Measurements from ENCODE around the gene USP24.
"Not testable (repeated sequence)": the region's sequence is repeated elsewhere in the genome, so short reads cannot be mapped to it uniquely, and the experiment has no call there.

Gene USP24

GRCh38 chr1:55118651-55119329 lies 96.4 kb downstream of the USP24 start:
- DNase-seq (ENCODE audit: low spot score): no peak

- DNase-seq (ENCODE audit: low spot score): no peak
Observed at GRCh38 chr1:55117941-55118340, 97.2 kb downstream of the USP24 start.

GRCh38 chr1:55109005-55109404 lies 106.2 kb downstream of the USP24 start:
- not testable (repeated sequence) for DNase-seq (ENCODE audit: low spot score)

- no peak for DNase-seq (ENCODE audit: low spot score)
Observed at GRCh38 chr1:55107101-55107500, 108.1 kb downstream of the USP24 start.

GRCh38 chr1:55103891-55104290 lies 111.3 kb downstream of the USP24 start:
- DNase-seq (ENCODE audit: low spot score): no peak

- no peak for DNase-seq (ENCODE audit: low spot score)
Observed at GRCh38 chr1:55095095-55095494, 120.1 kb downstream of the USP24 start.

GRCh38 chr1:55092475-55092874 lies 122.7 kb downstream of the USP24 start:
- DNase-seq (ENCODE audit: low spot score): no peak

GRCh38 chr1:55089683-55090082 lies 125.5 kb downstream of the USP24 start:
- DNase-seq (ENCODE audit: low spot score): no peak

- no peak for DNase-seq (ENCODE audit: low spot score)
Observed at GRCh38 chr1:55088413-55088812, 126.8 kb downstream of the USP24 start.

- no peak for DNase-seq (ENCODE audit: low spot score)
Observed at GRCh38 chr1:55087439-55087838, 127.7 kb downstream of the USP24 start.

- no peak for DNase-seq (ENCODE audit: low spot score)
Observed at GRCh38 chr1:55084257-55084656, 130.9 kb downstream of the USP24 start.

- DNase-seq (ENCODE audit: low spot score): no peak
Observed at GRCh38 chr1:55081905-55082296, 133.3 kb downstream of the USP24 start.

- DNase-seq (ENCODE audit: low spot score): no peak
Observed at GRCh38 chr1:55081188-55081904, 133.8 kb downstream of the USP24 start.

- no peak for DNase-seq (ENCODE audit: low spot score)
Observed at GRCh38 chr1:55079651-55080050, 135.5 kb downstream of the USP24 start.

GRCh38 chr1:55078470-55078869 lies 136.7 kb downstream of the USP24 start:
- DNase-seq (ENCODE audit: low spot score): no peak

GRCh38 chr1:55076356-55076755 lies 138.8 kb downstream of the USP24 start:
- DNase-seq (ENCODE audit: low spot score): no peak

- no peak for DNase-seq (ENCODE audit: low spot score)
Observed at GRCh38 chr1:55074455-55074854, 140.7 kb downstream of the USP24 start.

GRCh38 chr1:55073187-55073916 lies 141.8 kb downstream of the USP24 start:
- no peak for DNase-seq (ENCODE audit: low spot score)

- no peak for DNase-seq (ENCODE audit: low spot score)
Observed at GRCh38 chr1:55071477-55071876, 143.7 kb downstream of the USP24 start.

- DNase-seq (ENCODE audit: low spot score): no peak
Observed at GRCh38 chr1:55070293-55071164, 144.6 kb downstream of the USP24 start.

GRCh38 chr1:55069280-55069679 lies 145.9 kb downstream of the USP24 start:
- no peak for DNase-seq (ENCODE audit: low spot score)

GRCh38 chr1:55068638-55069037 lies 146.5 kb downstream of the USP24 start:
- no peak for DNase-seq (ENCODE audit: low spot score)
